DND-41 (cell line): ENCODE data around the gene BRD7.
A peak's percentile ranks its signal among the peaks of the same experiment; 100 is the strongest.

Experiments
- ATAC-seq: fragments of 200-7000 bp; cut with Tn5 transposase; 3 replicates; pipeline ENCODE4 v1.9.1; 2021; ENCODE audit warnings: low read depth; ENCODE audit not compliant: insufficient read depth
- DNase-seq: peaks from one replicate; pipeline ENCODE4 v3.0.0-alpha.2; 2020
- H2AFZ ChIP-seq: 2 replicates; pipeline ENCODE4 v1.6.0; 2012; ENCODE audit warnings: low read depth, low read length
- H3K27ac ChIP-seq: 2 replicates; pipeline ENCODE4 v1.5.1; 2012; ENCODE audit warnings: low read length, inconsistent platforms
- H3K27me3 ChIP-seq: fragments of 200-600 bp; sonication (generic); 2 replicates; pipeline ENCODE4 v1.6.0; 2012; ENCODE audit warnings: low read length, mild to moderate bottlenecking, inconsistent platforms; ENCODE audit not compliant: insufficient read depth, poor library complexity
- H3K36me3 ChIP-seq: 2 replicates; pipeline ENCODE4 v1.5.1; 2012; ENCODE audit warnings: low read length, inconsistent platforms; ENCODE audit not compliant: insufficient read depth
- H3K4me1 ChIP-seq: 2 replicates; pipeline ENCODE4 v1.5.1; 2012; ENCODE audit warnings: mild to moderate bottlenecking, low read length; ENCODE audit not compliant: insufficient read depth
- H3K4me2 ChIP-seq: 2 replicates; pipeline ENCODE4 v1.6.0; 2012; ENCODE audit warnings: mild to moderate bottlenecking, moderate library complexity, low read length, inconsistent platforms; ENCODE audit not compliant: insufficient read depth
- H3K4me3 ChIP-seq, 2 experiments: fragments of 200-600 bp in 1 of 2; shearing (Covaris generic) in 1 of 2; 2 replicates each; pipeline ENCODE4 v1.5.1; 2012 to 2016; ENCODE audit warnings: inconsistent platforms in 2 of 2, low read length in 2 of 2, mild to moderate bottlenecking in 2 of 2, low read depth in 1 of 2, moderate library complexity in 1 of 2
- H3K79me2 ChIP-seq: 2 replicates; pipeline ENCODE4 v1.6.0; 2012; ENCODE audit warnings: low read length, inconsistent platforms; ENCODE audit not compliant: insufficient read depth
- H3K9ac ChIP-seq: 2 replicates; pipeline ENCODE4 v1.6.0; 2012; ENCODE audit warnings: low read depth, mild to moderate bottlenecking, inconsistent platforms, low read length, moderate library complexity
- H3K9me3 ChIP-seq: 2 replicates; pipeline ENCODE4 v1.5.1; 2012; ENCODE audit warnings: low read length, moderate library complexity, mild to moderate bottlenecking, inconsistent platforms; ENCODE audit not compliant: insufficient read depth, severe bottlenecking
- H4K20me1 ChIP-seq: 2 replicates; pipeline ENCODE4 v1.6.0; 2012; ENCODE audit warnings: low read length; ENCODE audit not compliant: insufficient read depth
- CTCF ChIP-seq: IDR thresholded peaks from 2 replicates; pipeline ENCODE4 v1.5.1; 2012; ENCODE audit warnings: borderline replicate concordance, low read length, moderate library complexity, mild to moderate bottlenecking; ENCODE audit not compliant: poor library complexity, severe bottlenecking; ENCODE audit errors: extremely low read depth
- EZH2 ChIP-seq: IDR thresholded peaks from 3 replicates; pipeline ENCODE4 v1.6.1; 2012; ENCODE audit warnings: borderline replicate concordance, low read depth, mild to moderate bottlenecking, moderate library complexity, low read length, inconsistent platforms; ENCODE audit not compliant: severe bottlenecking

BRD7 gene

GRCh38 chr16:50384500-50385135, 15.8 kb upstream of the BRD7 start:
- DNase-seq (no peak), ATAC-seq (no peak)
- no peak overlapping the region for H3K9ac ChIP-seq
- H3K79me2 ChIP-seq: no peaks in the 10 kb centered on the region
- peaks cover 3% of the 10 kb centered on the region for H3K27me3 ChIP-seq
- no peak for TF ChIP-seq EZH2
- no peak for TF ChIP-seq CTCF
- no peaks in the 10 kb centered on the region for H4K20me1 ChIP-seq
- H3K36me3 ChIP-seq: no peaks in the 10 kb centered on the region
- no peak overlapping the region for H3K27ac ChIP-seq
- no peak overlapping the region for H3K4me2 ChIP-seq
- no peak overlapping the region for H3K4me3 ChIP-seq
- H2AFZ ChIP-seq: no peak overlapping the region
- no peaks in the 10 kb centered on the region for H3K4me1 ChIP-seq
- H3K9me3 ChIP-seq: no peaks in the 10 kb centered on the region

GRCh38 chr16:50381679-50382440, 13.1 kb upstream of the BRD7 start:
- Histone ChIP-seq H3K4me2 (no peak overlapping the region), H3K9ac (no peak overlapping the region), H3K27ac (no peak overlapping the region), H3K9me3 (no peaks in the 10 kb centered on the region), H3K4me3 (no peak overlapping the region), H3K79me2 (no peaks in the 10 kb centered on the region), H4K20me1 (no peaks in the 10 kb centered on the region), H2AFZ (no peak overlapping the region), H3K36me3 (no peaks in the 10 kb centered on the region), H3K27me3 (peaks cover 3% of the 10 kb centered on the region), H3K4me1 (no peaks in the 10 kb centered on the region)
- DNase-seq (no peak), ATAC-seq (no peak)
- TF ChIP-seq CTCF: peak; percentile 23
- no peak for TF ChIP-seq EZH2

GRCh38 chr16:50378417-50378816, 9.6 kb upstream of the BRD7 start:
- no peak for TF ChIP-seq CTCF
- no peak for TF ChIP-seq EZH2
- H3K27me3 ChIP-seq: peaks cover 20% of the 10 kb centered on the region

More at GRCh38 chr16:50378417-50378816, 9.6 kb upstream of the BRD7 start:
- H3K36me3 ChIP-seq: no peaks in the 10 kb centered on the region
- H2AFZ ChIP-seq: no peak overlapping the region
- H3K27ac ChIP-seq: no peak overlapping the region
- H3K4me2 ChIP-seq: no peak overlapping the region
- no peaks in the 10 kb centered on the region for H4K20me1 ChIP-seq
- H3K4me1 ChIP-seq: no peaks in the 10 kb centered on the region
- H3K9ac ChIP-seq: no peak overlapping the region
- no peaks in the 10 kb centered on the region for H3K9me3 ChIP-seq
- DNase-seq: no peak
- no peaks in the 10 kb centered on the region for H3K79me2 ChIP-seq
- no peak for ATAC-seq
- no peak overlapping the region for H3K4me3 ChIP-seq
